ENCODE measurements around the gene TUBG2.

TUBG2 gene

GRCh38 chr17:42697108-42697811 is 38.2 kb downstream of the TUBG2 start:
- ATAC-seq = no peak
- TF ChIP-seq TOX (CRISPR knock-in tag; IDR thresholded peaks at IDR 0.05; ENCODE audit: borderline replicate concordance) (no peak), ZFP3 (CRISPR knock-in tag; IDR thresholded peaks at IDR 0.05) (no peak), ISL1 (CRISPR knock-in tag; IDR thresholded peaks at IDR 0.05) (no peak), GLIS3 (CRISPR knock-in tag; IDR thresholded peaks at IDR 0.05) (no peak), ESRRG (CRISPR knock-in tag; IDR thresholded peaks at IDR 0.05) (no peak), ZNF8 (CRISPR knock-in tag; IDR thresholded peaks at IDR 0.05) (no peak), CREB5 (CRISPR knock-in tag; IDR thresholded peaks at IDR 0.05; ENCODE audit: low read depth) (no peak), RARB (CRISPR knock-in tag; IDR thresholded peaks at IDR 0.05) (no peak), TSHZ2 (CRISPR knock-in tag; IDR thresholded peaks at IDR 0.05) (no peak), ZNF565 (CRISPR knock-in tag; conservative IDR thresholded peaks at IDR 0.05; ENCODE audit: low read depth) (no peak), ZNF70 (CRISPR knock-in tag; IDR thresholded peaks at IDR 0.05) (no peak), TCF4 (CRISPR knock-in tag; IDR thresholded peaks at IDR 0.05; ENCODE audit: borderline replicate concordance) (no peak)
- TF ChIP-seq, protein P1, sequence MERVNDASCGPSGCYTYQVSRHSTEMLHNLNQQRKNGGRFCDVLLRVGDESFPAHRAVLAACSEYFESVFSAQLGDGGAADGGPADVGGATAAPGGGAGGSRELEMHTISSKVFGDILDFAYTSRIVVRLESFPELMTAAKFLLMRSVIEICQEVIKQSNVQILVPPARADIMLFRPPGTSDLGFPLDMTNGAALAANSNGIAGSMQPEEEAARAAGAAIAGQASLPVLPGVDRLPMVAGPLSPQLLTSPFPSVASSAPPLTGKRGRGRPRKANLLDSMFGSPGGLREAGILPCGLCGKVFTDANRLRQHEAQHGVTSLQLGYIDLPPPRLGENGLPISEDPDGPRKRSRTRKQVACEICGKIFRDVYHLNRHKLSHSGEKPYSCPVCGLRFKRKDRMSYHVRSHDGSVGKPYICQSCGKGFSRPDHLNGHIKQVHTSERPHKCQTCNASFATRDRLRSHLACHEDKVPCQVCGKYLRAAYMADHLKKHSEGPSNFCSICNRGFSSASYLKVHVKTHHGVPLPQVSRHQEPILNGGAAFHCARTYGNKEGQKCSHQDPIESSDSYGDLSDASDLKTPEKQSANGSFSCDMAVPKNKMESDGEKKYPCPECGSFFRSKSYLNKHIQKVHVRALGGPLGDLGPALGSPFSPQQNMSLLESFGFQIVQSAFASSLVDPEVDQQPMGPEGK (CRISPR knock-in tag; IDR thresholded peaks at IDR 0.05; ENCODE audit: borderline replicate concordance) = no peak
- TF ChIP-seq, protein P2, sequence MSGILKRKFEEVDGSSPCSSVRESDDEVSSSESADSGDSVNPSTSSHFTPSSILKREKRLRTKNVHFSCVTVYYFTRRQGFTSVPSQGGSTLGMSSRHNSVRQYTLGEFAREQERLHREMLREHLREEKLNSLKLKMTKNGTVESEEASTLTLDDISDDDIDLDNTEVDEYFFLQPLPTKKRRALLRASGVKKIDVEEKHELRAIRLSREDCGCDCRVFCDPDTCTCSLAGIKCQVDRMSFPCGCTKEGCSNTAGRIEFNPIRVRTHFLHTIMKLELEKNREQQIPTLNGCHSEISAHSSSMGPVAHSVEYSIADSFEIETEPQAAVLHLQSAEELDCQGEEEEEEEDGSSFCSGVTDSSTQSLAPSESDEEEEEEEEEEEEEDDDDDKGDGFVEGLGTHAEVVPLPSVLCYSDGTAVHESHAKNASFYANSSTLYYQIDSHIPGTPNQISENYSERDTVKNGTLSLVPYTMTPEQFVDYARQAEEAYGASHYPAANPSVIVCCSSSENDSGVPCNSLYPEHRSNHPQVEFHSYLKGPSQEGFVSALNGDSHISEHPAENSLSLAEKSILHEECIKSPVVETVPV (CRISPR knock-in tag; IDR thresholded peaks at IDR 0.05) = no peak

- ATAC-seq = peak; percentile 84
- TF ChIP-seq ZFP3 (CRISPR knock-in tag; IDR thresholded peaks at IDR 0.05) (no peak), TOX (CRISPR knock-in tag; IDR thresholded peaks at IDR 0.05; ENCODE audit: borderline replicate concordance) (no peak), CREB5 (CRISPR knock-in tag; IDR thresholded peaks at IDR 0.05; ENCODE audit: low read depth) (no peak), TCF4 (CRISPR knock-in tag; IDR thresholded peaks at IDR 0.05; ENCODE audit: borderline replicate concordance) (no peak), ZC3H10 (CRISPR knock-in tag; IDR thresholded peaks at IDR 0.05) (no peak), OSR1 (CRISPR knock-in tag; IDR thresholded peaks at IDR 0.05) (no peak), ZNF70 (CRISPR knock-in tag; IDR thresholded peaks at IDR 0.05) (no peak), ISL1 (CRISPR knock-in tag; IDR thresholded peaks at IDR 0.05) (no peak), TSHZ2 (CRISPR knock-in tag; IDR thresholded peaks at IDR 0.05) (no peak), ARNTL (CRISPR knock-in tag; IDR thresholded peaks at IDR 0.05; ENCODE audit: borderline replicate concordance, low read depth) (no peak), ESRRG (CRISPR knock-in tag; IDR thresholded peaks at IDR 0.05) (no peak), PPARA (CRISPR knock-in tag; IDR thresholded peaks at IDR 0.05; ENCODE audit: borderline replicate concordance) (no peak)
- TF ChIP-seq, protein P2 (CRISPR knock-in tag; IDR thresholded peaks at IDR 0.05) = no peak
- TF ChIP-seq, protein P1 (CRISPR knock-in tag; IDR thresholded peaks at IDR 0.05; ENCODE audit: borderline replicate concordance) = no peak
- TF ChIP-seq, protein P3, sequence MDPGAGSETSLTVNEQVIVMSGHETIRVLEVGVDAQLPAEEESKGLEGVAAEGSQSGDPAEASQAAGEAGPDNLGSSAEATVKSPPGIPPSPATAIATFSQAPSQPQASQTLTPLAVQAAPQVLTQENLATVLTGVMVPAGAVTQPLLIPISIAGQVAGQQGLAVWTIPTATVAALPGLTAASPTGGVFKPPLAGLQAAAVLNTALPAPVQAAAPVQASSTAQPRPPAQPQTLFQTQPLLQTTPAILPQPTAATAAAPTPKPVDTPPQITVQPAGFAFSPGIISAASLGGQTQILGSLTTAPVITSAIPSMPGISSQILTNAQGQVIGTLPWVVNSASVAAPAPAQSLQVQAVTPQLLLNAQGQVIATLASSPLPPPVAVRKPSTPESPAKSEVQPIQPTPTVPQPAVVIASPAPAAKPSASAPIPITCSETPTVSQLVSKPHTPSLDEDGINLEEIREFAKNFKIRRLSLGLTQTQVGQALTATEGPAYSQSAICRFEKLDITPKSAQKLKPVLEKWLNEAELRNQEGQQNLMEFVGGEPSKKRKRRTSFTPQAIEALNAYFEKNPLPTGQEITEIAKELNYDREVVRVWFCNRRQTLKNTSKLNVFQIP (CRISPR knock-in tag; IDR thresholded peaks at IDR 0.05; ENCODE audit: borderline replicate concordance, low read depth) = no peak
These were observed 39.8 kb downstream of the TUBG2 start for GRCh38 chr17:42698736-42699414.
